SH-SY5Y (cell line): ENCODE data around the gene STX1A.

Source experiments
- GATA2 ChIP-seq: IDR thresholded peaks from 2 replicates; pipeline ENCODE4 v1.6.1; 2011; ENCODE audit warnings: mild to moderate bottlenecking, low read depth, low read length
- GATA3 ChIP-seq: IDR thresholded peaks from 2 replicates; pipeline ENCODE4 v1.6.1; 2011; ENCODE audit warnings: low read depth, mild to moderate bottlenecking, low read length, moderate library complexity

- TF ChIP-seq GATA2: no peak
- no peak for TF ChIP-seq GATA3
Measured at GRCh38 chr7:73746378-73746777, 26.9 kb upstream of the STX1A start.
